Measurements from ENCODE around the gene LGALS12.

LGALS12 gene

DNA sequence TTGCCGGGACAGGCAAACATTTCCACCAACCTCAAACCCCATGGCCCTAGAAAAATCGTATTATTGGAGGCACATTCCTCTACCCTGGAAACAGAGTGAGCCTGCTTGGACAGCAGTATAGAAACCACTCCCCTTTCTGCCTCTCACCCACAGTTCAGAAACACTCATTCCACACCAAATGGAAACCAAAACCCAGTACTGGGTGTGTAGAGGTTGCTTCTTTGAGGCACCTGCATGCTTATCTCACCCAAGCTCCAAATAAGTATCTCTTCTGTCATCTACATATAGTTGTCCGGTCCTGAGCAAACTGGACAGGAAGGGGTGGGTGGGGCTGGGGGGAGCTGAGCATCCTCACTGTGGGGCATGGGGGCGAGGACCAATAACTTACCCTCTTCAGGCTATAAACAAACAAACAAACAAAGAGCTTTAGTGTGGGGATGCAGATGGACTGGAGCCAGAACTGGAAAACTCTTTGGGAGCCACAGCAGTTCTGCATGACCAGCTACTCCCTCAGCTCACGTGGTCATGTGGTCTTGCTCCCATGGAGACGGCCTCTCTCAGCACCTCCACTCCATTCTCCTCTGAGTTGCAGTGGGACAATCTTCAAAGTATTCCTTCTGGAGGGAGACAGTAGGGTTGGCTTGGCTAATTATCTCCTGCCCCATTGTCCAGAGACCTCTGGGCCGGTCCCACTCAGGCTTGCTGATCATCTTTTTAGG is 58.3 kb downstream of the LGALS12 start:
- no peak for DNase-seq

DNA sequence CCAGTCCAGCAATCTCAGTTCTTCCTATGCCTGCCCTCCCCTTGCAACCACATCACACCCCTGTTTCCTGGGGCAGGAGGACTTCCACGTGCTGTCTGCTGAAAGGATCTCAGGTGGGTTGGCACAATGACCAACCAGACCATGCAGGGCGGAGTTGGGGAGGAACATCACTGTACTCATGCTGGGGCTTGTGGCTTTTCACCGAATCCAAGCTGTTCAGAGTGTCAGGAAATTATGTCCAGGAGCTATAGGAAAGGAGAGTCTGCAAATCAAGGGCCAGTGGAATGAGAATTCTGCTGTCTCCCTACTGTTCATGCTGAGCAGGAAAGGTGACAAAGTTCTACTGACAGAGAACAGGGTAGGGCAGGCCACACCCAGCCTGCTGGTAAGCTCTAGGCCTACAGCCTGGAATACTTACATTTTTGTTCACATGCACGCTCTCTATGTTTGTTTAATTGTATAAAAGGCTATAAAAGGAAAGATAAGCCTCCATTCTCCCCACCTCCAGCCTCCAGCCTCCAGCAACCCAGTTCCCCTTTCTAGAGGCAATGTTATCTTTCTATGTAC is 59.0 kb downstream of the LGALS12 start:
- no peak for DNase-seq

Measured in SHP77 treated with DMSO at 0.1 percent for 48 hours (cell line).